ENCODE results near the gene NIBAN1. TPM values are rescaled to one million over a fixed set of nuclear protein-coding genes. Genes with fewer than 3 reads are reported as not detected.

Gene NIBAN1
- total RNA-seq, 1 donor from 2014 or later = 248 TPM

- no peak overlapping the region for H3K4me3 ChIP-seq
- intact Hi-C loops (cut with micrococcal nuclease) = no loop called here
- no peaks in the 10 kb centered on the region for H3K9me3 ChIP-seq (replicated peaks)
- H3K4me1 ChIP-seq = peaks cover 78% of the 10 kb centered on the region
- no peaks in the 10 kb centered on the region for H3K27me3 ChIP-seq (ENCODE audit: low read depth)
- peak overlapping the region; percentile 69 for H3K27ac ChIP-seq (replicated peaks)
- no peak for TF ChIP-seq CTCF (IDR thresholded peaks at IDR 0.05; ENCODE audit: borderline replicate concordance)
- H3K36me3 ChIP-seq = no peaks in the 10 kb centered on the region
- DNase-seq = no peak
Observed at GRCh38 chr1:184947497-184948256, 26.6 kb downstream of the NIBAN1 start.

DNA sequence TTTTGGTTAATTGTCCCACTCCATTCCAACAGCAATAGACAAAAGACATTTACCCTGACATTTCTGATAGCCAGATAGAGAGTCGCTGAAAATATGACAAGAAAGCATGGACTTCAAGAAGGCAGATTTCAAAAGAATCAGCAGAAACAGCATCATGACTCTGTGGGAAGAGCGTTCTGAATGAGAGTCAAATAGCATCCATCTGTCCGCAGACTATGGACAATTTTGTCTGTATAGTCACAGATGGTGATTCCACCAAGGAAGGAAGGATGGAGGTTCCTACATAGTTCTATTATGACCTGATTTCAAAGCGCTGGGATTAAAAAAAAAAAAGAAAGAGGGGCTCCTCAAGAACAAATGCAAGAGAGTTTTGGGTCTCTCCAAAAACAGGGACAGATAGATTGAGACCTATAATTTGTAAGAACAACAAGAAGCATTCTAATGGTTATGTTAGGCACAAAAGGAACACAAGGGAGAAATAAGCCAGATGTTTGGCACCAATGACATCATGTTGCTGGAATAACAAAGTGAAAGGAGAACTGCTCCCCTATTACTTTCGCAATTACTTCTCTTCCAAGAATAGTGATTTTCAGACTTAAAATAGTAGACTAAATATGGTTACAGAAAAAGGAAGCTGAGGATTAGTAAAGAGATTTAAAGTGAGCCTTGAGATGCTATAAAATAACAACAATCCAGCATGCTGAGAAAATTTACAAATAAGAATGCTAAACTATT lies 28.5 kb downstream of the NIBAN1 start:
- no peak for TF ChIP-seq CTCF (IDR thresholded peaks at IDR 0.05; ENCODE audit: borderline replicate concordance)
- Histone ChIP-seq H3K36me3 (no peaks in the 10 kb centered on the region), H3K27me3 (ENCODE audit: low read depth) (no peaks in the 10 kb centered on the region), H3K9me3 (replicated peaks) (no peaks in the 10 kb centered on the region), H3K27ac (replicated peaks) (peak overlapping the region; percentile 69), H3K4me1 (peaks cover 67% of the 10 kb centered on the region), H3K4me3 (peak overlapping the region; percentile 3)
- intact Hi-C loops (cut with micrococcal nuclease) = no loop called here
- DNase-seq = no peak

DNA sequence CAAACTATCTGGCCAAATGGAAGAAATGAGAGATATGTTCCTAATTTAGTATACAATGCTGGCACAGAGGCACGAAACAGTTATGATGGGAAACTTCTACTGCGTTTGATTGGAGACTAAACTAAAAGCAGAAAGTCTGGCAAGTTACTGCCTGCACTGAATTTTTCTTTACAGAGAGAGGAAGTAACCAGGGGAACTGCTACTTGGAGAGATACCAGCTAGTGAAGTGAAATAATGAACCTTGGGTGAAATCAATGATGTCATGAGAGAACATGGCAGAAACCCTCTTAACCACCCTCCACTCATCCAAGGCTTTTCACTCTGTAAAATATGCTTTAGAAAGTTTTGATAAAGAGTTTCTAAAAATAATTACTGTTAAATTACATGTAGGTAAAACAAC lies 29.3 kb downstream of the NIBAN1 start:
- H3K4me3 ChIP-seq = no peak overlapping the region
- H3K27me3 ChIP-seq (ENCODE audit: low read depth) = no peaks in the 10 kb centered on the region
- intact Hi-C loops (cut with micrococcal nuclease) = no loop called here
- H3K9me3 ChIP-seq (replicated peaks) = no peaks in the 10 kb centered on the region
- no peak for TF ChIP-seq CTCF (IDR thresholded peaks at IDR 0.05; ENCODE audit: borderline replicate concordance)
- DNase-seq = no peak
- no peaks in the 10 kb centered on the region for H3K36me3 ChIP-seq
- H3K4me1 ChIP-seq = peaks cover 68% of the 10 kb centered on the region
- peak overlapping the region; percentile 69 for H3K27ac ChIP-seq (replicated peaks)

- no peak overlapping the region for H3K4me3 ChIP-seq
- peak overlapping the region; percentile 69 for H3K27ac ChIP-seq (replicated peaks)
- peaks cover 73% of the 10 kb centered on the region for H3K4me1 ChIP-seq
- no peaks in the 10 kb centered on the region for H3K27me3 ChIP-seq (ENCODE audit: low read depth)
- H3K9me3 ChIP-seq (replicated peaks) = no peaks in the 10 kb centered on the region
- TF ChIP-seq CTCF (IDR thresholded peaks at IDR 0.05; ENCODE audit: borderline replicate concordance) = no peak
- intact Hi-C loops (cut with micrococcal nuclease) = no loop called here
- H3K36me3 ChIP-seq = no peaks in the 10 kb centered on the region
- no peak for DNase-seq
Observed at GRCh38 chr1:184943998-184944397, 30.3 kb downstream of the NIBAN1 start.

- Histone ChIP-seq H3K4me3 (no peak overlapping the region), H3K36me3 (no peaks in the 10 kb centered on the region), H3K9me3 (replicated peaks) (no peaks in the 10 kb centered on the region), H3K27me3 (ENCODE audit: low read depth) (no peaks in the 10 kb centered on the region), H3K4me1 (peaks cover 76% of the 10 kb centered on the region), H3K27ac (replicated peaks) (peak overlapping the region; percentile 27)
- DNase-seq = no peak
- intact Hi-C loops (cut with micrococcal nuclease) = no loop called here
- TF ChIP-seq CTCF (IDR thresholded peaks at IDR 0.05; ENCODE audit: borderline replicate concordance) = no peak
Observed at GRCh38 chr1:184941735-184942134, 32.6 kb downstream of the NIBAN1 start.
